T-helper 2 cell (primary cell): ENCODE data around the gene TTC33.
A peak's percentile ranks its signal among the peaks of the same experiment; 100 is the strongest.

Experiments
- DNase-seq, 5 experiments: peaks; one replicate each; pipeline versions ENCODE4 v3.0.0 to v3.0.0-alpha.2; 2012 to 2022

The TTC33 gene

DNA sequence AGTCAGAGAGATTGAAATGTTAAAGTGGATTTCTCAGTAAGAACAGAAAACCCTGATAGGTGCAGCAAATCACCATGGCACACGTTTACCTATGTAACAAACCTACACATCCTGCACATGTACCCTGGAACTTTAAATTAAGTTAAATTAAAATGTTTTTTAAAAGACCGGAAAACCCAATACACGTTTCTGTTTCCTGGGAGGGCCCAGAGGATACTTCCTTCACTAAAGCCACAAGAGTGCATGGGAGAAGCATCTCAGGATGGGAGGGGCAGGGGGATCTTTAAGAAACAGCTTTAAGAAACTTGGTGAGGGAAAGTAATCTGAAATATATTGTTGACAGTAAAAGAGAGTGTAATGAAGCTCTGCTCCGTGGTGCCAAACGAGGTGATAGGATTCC is 240.8 kb downstream of the TTC33 start:
- DNase-seq, result peak in 1 of 5 experiments; percentile 53

DNA sequence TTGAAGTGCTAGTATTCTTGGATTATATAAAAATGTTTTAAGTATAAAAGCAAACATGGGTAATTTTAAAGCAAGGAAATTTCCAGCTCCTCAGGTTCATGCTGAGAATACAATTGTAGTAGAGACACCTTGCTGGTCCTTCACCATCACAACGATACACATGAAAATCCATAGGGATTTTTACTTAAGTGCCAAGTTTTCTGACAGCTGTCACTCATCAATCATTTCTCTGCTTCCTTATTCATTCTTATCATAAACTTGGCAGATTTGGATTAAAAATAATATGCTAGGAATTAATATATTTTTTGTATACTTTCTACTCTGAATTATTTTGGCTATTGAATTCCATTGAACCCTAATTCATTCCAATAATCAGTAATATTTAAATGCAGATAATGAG is 244.0 kb downstream of the TTC33 start:
- DNase-seq, result no peak

DNA sequence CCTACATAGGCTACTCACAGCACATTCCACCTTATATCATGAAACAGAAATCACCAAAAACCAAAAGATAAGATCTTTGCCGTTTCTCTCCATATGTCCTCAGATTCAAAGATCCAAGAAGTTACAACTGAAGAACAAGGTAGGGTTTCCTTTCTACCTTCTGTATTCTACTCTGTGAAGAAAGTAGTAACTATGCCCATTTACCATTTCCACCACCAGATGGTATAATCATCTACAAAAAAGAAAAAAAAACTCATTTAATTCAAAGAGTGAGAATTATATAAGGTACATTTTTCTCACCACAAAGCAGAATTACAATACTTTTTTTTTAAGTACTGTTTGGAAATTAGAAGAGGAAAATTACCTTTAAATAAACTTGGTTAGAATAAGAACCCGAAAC is 248.7 kb downstream of the TTC33 start:
- peak in 1 of 5 experiments; percentile 41 for DNase-seq

DNA sequence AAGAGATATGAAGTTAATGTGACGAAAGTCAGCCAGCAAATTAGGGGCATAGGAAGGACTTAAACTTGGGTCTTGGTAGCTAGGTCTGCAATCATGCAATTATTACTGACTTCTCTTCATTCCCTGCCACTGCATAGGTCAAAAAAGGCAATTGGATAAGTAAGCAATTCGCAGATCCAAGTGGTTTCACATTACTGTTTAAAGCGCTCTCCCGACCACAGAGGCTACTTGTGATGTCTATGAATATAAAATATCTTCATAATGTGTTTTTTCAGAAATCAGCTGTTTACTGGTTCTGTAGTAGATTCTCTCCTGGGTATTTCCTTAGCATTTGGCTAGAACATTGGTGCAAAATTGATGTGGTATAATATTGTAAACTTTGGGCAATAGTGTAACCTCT is 250.7 kb downstream of the TTC33 start:
- DNase-seq, result no peak

DNA sequence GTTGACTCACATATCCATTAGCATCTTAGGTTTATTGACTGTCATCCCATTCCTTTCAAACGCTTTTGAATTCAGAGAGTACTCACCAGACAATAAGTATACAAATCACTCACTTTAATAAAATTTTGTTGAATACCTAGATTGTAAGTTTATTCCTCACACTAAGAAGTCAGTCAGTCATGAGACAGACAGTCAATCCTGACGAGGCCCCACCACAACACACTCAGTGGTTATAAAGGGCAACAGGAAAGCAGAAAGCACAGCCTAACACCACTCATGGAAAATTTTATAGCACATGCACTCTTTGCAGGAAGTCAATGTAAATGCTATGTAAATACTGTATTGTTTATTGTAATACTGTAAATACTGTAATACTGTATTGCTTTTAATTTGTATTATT is 252.3 kb downstream of the TTC33 start:
- DNase-seq, result peak in 2 of 5 experiments; percentile 3 to 47

DNA sequence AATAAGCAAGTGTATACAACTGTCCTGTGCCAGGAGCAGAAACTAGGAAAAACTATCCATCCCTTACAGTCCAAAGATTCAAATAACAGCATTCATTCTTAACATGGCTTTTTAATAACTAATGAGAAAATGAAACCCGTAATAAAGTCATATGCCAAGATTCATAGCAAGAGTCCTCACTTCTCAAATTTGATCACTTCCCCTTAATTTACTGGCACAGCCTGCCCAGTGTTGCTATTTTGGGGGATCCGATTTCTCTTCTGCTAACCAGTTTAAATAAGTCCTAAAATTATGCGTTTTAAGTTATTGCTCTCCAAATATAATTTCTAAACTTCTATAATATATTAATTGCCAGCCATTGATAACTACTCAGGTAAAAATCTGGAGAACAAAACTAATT is 253.0 kb downstream of the TTC33 start:
- no peak for DNase-seq

DNA sequence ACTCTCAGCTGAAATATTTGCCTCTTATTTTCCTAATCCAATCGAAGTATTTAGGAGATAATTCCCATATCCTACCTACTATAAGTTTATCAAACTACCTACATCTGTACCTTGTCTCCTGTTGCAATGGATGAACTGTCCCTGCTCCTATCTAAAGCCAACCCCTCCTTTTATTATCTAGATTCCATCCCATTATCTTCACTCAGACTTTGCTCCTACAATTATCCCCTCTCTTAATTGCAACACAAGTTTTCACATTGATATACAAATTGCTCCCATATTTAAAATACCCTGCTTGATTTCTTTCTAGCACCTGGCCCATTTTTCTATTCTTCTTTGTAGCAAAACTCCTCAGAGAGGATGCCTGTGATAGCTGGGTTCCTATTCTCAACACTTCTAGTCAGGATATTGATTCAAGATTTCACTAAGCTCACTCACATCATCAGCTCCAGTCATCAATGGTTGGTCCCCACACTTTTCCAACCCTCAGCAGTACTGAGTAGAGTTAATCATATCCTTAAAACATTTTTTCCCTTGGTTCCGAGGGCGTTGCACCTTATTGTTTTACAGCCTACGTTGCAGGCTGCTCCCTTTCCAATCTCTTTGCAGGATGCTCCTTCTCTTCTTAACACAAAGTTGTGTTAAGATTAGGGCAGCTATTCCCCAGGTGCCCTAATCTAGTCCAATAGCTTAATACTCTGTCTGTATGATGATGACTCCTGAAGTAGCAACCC is 253.9 kb downstream of the TTC33 start:
- DNase-seq, result no peak

DNA sequence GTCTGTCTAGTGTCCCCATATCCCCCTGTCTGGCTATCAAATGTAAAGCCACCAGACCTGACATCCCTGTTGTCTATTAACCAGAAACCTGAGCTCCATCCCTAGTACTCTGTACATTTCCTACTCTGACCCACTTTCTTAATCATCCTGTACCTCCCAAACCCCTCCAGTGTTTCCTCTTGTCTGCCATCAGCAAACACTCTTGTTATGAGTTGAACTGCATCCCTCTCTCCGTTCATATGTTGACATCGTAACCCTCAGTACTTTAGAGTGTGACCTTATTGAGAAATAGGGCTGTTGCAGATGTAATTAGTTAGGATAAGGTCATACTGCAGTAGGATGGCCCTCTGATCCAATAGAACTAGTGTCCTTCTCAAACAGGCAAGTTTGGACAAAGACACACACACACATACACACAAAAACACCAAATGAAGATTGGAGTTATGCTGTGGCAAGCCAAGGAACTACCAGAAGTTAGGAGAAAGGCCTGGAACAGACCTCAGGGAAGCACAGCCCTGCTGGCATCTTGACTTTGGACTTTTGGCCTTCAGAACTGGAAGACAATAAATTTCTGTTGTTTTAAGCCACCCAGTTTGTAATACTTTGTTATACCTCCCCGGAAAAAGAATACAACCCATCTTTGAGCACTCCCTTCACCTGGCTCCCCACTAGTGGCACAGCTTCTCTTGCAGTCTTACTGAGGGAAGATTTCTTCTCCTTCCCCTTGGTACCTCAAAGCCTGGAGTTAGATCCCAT is 256.1 kb downstream of the TTC33 start:
- DNase-seq, result peak in 1 of 5 experiments; percentile 58

DNA sequence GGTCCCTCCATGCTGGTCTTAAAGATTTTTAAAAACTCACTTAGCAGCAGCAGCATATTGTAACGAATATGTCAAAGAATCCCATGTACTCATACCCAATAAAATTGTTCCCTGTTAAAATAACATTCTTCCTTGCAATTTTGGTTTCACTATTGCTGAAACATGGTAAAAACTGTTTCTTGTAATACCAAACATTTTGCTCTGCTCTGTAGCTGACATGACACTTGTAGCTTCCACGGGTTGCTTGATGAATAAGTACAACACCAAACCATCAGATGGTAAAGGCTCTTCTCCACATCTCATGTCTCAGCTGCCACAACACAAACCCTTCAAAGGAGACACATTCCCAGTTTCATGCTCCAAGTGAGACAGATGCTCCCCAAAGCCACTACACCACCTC is 256.8 kb downstream of the TTC33 start:
- no peak for DNase-seq

DNA sequence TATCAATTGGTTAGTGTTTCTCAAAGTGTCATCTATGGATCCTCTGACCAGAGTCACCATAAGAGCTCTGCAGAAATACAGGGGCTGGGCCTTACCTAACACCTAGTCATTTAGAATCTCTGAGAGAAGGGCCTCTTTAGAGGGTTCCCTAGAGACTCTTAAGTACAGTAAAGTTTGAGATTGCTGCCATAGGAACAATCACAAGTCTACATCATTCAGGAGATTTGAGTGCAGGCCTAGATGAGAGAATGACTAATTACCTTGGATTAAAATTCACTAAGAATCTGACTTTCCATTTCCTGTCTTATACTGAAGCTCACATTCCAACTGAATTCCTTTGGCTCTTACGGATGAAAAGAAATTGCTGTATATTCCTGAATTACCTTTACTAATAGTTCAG is 258.2 kb downstream of the TTC33 start:
- DNase-seq, result peak in 1 of 5 experiments; percentile 63

DNA sequence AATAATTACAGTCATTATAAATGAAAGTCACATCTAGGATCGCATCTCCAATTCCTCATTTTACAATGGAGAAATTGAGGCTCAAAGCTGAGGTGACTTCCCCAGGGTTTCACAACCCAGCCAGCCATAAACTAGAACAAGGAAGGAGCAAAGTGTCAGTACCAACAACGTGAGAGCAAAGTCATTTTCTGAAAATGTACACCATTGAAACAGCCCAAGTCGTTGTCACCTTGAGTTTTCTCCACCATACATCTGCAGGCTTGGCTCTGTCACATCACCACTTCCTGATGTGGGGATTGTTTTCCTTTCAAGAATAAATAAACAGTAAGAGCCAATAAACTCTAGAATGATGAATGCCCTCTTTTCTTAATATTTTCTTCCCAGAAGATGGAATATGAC is 260.5 kb downstream of the TTC33 start:
- peak in 1 of 5 experiments; percentile 56 for DNase-seq

DNA sequence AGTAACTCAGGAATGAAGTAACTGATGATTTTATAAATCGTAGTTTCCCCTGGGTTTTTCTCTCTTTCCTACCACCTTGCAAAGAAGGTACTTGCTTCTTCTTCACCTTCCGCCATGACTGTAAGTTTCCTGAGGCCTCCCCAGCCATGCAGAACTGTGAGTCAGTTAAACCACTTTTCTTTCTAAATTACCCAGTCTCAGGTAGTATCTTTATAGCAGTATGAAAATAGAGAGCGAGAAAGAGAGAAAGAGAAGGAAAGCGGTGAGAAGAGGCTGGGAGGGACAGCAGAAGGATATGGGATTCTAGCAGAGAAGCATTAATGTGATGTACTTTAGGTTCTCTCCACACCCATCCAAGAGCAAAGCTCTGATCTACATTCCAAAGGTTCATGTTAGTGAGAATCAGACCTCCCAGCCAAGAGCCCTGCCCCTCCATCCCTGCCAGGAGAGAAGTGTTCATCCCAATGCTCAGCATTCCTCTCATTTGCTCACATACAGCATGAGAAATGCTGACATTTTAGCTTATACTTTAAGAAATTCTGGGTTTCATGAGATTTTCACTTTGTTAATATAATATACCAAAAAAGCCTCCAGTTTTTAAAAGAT is 261.0 kb downstream of the TTC33 start:
- DNase-seq, result no peak

DNA sequence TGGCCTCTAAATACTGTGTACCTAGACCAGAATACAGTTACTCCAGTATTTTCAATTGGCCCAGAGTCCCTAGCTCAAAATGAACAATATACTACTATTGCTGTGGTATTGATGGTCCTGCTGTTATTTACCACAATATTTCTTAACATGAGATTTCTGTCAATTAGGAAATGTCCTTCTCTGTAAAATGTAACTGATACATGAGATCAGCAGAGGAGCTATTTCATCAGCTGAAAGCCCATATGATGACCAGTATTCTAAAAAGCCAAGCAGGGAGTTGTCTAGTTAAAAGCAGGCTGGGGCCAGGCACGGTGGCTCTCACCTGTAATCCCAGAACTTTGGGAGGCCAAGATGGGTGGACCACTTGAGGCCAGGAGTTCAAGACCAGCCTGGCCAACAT is 263.7 kb downstream of the TTC33 start:
- no peak for DNase-seq

DNA sequence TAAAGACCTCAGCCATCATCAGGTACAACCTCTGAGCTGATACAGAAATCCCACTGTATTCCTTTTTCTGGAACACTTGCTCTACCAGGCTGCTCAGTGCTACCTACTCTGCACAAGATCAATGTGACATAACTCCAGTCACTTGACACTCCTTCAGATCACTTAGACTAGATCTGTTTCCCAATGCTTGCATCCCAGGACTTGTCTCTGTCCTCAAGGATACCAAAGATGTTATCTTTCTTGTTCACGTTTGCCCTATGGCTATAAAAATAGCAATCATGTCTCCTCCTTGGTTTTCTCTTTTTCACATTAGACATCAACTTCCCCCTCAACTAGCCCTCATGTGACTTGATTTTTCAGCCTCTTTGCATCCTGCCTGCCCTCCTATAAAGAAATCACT is 264.1 kb downstream of the TTC33 start:
- DNase-seq, result no peak

DNA sequence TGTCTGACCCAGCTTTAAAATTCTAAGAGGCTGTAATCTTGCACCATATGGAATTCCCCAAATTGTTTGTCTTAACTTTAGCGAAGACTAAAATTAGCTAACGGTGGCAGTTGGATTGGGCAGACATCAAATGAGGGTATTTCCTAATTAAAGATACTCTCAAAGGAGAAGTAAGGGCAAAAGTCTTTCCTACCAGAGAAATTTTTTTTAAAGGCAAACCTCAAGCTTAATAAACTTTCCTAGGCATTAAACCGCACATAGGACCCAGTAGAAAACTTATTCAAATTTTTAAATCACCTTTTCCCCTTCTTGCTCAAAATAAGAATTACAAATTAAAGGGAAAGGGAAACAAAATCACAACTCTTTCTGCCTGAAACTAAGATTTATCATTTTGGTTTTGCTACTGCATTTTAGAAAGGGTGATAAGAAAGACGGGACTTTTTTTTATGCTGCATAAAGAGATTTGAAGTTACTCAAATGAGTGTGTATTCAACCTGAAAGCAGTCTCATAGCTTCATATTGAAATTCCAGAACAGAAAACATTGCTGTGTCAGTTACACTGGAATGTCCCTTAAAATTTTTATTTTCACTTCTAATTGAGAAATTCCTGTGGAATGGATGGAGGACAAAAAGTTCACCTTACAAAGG is 265.2 kb downstream of the TTC33 start:
- DNase-seq, result peak in 1 of 5 experiments; percentile 82

DNA sequence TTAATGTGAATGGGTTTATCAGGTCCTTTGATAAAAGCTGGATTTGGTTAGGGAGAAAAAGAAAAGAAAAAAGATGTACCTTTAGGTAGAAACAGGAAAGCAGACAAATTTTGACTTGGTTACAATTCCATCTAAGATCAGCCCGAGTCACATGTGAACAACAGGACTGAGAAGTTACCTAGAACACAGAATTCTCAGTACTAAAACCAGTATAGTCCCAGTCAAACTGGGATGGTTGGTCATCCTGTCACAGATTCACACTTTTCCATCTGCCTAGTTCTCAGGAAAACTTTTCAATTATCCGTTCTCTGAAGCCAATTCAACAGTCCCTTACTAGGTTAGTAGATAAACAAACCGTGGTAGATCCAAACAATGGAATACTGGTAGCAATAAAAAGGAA is 266.3 kb downstream of the TTC33 start:
- DNase-seq, result no peak

DNA sequence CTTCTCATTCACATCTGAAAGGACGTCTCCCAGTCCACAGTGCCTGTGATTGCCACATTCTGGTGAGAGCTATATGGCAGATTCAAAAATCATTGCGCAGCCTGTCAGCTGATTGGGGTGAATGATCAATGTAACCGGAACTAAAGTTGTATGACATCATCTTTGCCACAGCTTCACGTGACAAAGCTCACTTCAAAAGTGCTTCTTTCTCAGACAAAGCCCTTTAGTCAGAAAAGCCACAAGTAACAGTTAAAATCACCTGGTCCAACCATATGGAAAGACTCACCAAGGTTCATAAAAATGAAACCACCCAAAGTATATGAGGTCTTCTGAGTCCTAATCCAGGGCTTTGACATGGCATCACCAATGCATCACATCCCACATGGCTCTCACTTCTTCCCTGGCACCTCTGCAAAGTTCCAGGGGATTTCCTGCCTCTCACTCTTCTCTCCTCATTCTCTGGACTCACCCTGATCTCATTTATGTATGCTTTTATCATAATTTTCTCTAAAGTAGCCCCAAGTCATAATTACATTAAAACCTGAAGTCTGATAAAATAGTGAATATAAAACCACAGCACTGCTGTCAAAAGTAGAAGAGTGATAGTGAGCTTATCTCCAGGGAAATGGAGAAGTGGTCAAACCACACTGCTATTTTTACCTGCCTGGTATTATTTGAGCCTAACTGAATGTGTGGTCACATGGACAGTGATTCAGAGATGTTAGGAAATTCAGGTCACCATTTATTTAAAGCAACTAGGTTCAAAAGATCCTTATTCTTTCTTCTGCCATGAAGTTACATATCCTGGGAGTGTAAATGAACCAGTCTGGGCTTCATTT is 269.1 kb downstream of the TTC33 start:
- DNase-seq, result peak in 4 of 5 experiments; percentile 19 to 99 (median 40)

DNA sequence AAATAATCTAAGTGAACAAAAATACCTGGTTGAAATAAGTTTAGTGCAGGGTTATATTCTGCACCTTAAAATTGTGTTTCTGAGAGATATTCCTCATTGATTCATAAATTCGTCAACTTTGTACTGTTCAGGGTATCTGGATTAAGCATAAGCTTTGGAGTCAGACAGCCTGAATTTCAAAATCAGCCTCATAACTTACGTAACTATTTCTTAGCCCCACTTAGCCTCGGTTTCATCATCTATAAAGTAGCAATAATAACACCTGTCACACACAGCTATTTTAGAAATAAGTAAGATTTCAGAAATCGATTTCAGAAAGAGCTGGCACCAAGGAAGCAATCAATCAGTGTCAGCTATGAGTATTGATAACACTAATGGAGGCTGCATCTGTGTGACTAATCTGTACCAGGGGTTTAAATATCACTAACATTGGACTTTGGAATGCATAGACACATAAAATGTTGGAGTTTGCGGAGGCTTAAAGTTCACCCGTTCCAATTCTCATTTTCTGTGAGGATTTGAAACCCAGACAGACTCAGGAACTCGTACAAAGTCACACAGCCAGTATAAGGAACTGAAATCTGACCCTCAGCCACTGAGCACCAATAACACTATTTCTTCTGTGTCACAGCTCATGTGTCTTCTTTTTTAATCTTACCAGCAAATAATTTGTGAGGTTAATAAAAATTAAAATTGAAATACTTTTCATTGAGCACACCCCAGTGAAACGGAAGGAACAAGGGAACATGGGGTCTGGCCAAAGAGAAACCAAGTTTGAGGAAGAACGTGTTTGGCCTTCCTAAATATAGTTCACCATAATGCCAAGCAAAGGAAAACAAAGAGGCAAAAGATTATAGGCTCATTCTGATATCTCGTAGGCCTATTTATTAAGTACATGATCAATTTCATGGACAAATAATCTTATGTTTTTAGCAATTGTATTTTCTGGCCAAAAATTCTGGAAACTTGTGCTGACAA is 270.5 kb downstream of the TTC33 start:
- no peak for DNase-seq

DNA sequence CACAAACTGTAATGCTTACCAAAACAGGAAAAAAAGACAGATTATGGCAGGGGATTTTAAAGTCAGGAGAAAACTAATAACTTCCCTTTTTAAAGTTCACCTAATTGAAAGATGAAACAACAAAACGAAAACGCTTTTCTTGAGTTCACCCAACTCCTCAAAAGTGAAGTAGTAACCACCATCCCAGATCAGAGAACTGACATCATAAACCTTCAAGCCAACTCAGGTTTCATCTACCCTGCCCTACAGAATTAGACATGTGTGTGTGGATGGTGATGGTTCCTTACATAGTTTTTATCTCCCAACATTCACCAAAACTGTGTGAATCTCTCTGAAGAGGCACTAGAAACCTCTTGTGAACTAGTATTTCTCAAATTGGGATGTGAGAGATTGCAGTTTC is 271.3 kb downstream of the TTC33 start:
- DNase-seq, result peak in 1 of 5 experiments; percentile 73

DNA sequence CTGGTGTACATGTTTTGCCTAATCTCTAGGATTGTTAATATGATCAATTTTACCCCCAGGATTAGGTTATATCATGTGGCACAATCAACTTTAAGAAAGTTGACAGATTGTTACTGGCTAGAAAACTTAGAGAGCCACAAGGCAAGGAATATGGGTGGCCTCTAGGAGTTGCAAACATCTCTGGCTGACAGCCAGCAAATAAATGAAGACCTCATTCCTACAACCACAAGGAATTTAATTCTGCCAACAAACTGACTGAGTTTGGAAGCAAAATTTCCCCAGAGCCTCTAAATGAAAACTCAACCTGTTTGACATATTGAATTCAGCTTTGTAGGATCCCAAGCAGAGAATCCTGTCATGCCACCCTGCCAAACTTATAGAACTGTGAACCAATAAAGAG is 272.4 kb downstream of the TTC33 start:
- peak in 1 of 5 experiments; percentile 44 for DNase-seq

DNA sequence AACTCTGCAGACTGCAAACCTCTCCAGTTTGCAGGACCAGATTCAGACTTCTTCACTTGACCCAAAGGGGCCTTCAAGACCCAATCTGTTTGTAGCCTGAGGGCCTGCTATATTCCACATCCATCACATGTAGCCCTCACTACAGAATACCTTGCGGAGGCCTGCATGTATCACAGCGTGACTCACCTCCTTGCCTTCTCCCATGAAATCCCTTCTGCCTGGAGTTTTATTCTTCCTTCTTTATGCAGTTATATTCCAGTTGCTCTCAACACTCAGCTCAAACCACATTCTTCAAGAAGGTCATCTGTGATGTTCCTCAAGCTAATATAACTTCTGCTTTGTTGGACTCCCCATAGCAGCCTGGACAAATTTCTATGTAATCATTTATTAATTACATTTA is 274.5 kb downstream of the TTC33 start:
- DNase-seq, result no peak
